Measurements from ENCODE around the gene LCN10.
A peak's percentile ranks its signal among the peaks of the same experiment; 100 is the strongest.

LCN10 gene

GRCh38 chr9:136734837-136735496 is 7.8 kb downstream of the LCN10 start:
- DNase-seq, result no peak

GRCh38 chr9:136733611-136734010 is 9.1 kb downstream of the LCN10 start:
- no peak for DNase-seq

GRCh38 chr9:136732444-136733178 is 10.1 kb downstream of the LCN10 start:
- DNase-seq, result no peak

- no peak for DNase-seq
Measured at GRCh38 chr9:136729926-136730325, 12.8 kb downstream of the LCN10 start.

- no peak for DNase-seq
Measured at GRCh38 chr9:136729144-136729543, 13.6 kb downstream of the LCN10 start.

GRCh38 chr9:136728548-136729123 is 14.1 kb downstream of the LCN10 start:
- DNase-seq, result no peak

GRCh38 chr9:136728080-136728547 is 14.6 kb downstream of the LCN10 start:
- DNase-seq, result peak; percentile 89

GRCh38 chr9:136726631-136727191 is 16.0 kb downstream of the LCN10 start:
- peak; percentile 53 for DNase-seq

- DNase-seq, result no peak
Measured at GRCh38 chr9:136726118-136726517, 16.6 kb downstream of the LCN10 start.

- no peak for DNase-seq
Measured at GRCh38 chr9:136725612-136726011, 17.1 kb downstream of the LCN10 start.

GRCh38 chr9:136724772-136725171 is 18.0 kb downstream of the LCN10 start:
- no peak for DNase-seq

- no peak for DNase-seq
Measured at GRCh38 chr9:136723989-136724388, 18.8 kb downstream of the LCN10 start.

- DNase-seq, result no peak
Measured at GRCh38 chr9:136723362-136723976, 19.3 kb downstream of the LCN10 start.

- no peak for DNase-seq
Measured at GRCh38 chr9:136722969-136723356, 19.8 kb downstream of the LCN10 start.

GRCh38 chr9:136722093-136722968 is 20.4 kb downstream of the LCN10 start:
- no peak for DNase-seq

GRCh38 chr9:136721339-136722092 is 21.2 kb downstream of the LCN10 start:
- no peak for DNase-seq

GRCh38 chr9:136720898-136721338 is 21.8 kb downstream of the LCN10 start:
- DNase-seq, result no peak

GRCh38 chr9:136720251-136720897 is 22.4 kb downstream of the LCN10 start:
- DNase-seq, result no peak

GRCh38 chr9:136719195-136719880 is 23.4 kb downstream of the LCN10 start:
- DNase-seq, result peak; percentile 33

All from CD4-positive, alpha-beta T cell treated with Interferon gamma for 1 hour (primary cell).